K562 (cell line): Measurements from ENCODE around the gene WDR70. TPM values are rescaled to one million over a fixed set of nuclear protein-coding genes. Genes with fewer than 3 reads are reported as not detected.
A peak's percentile ranks its signal among the peaks of the same experiment; 100 is the strongest.

Experiments used
- ATF1 ChIP-seq, 2 experiments: fragments of 450-650 bp in 1 of 2; IDR thresholded peaks; 2 replicates each; pipeline ENCODE4 v1.6.1; 2016; ENCODE audit warnings: missing compliant biosample characterization in 1 of 2, missing genetic modification characterization in 1 of 2
- BRF1 ChIP-seq: IDR thresholded peaks from 3 replicates; pipeline ENCODE4 v1.6.1; 2011; ENCODE audit warnings: borderline replicate concordance, mild to moderate bottlenecking; ENCODE audit not compliant: insufficient read length; ENCODE audit errors: extremely low read depth
- CAMTA2 ChIP-seq: fragments of 250-450 bp; sonication (Bioruptor Pico); conservative IDR thresholded peaks from 2 replicates; pipeline ENCODE4 v1.5.1; 2022
- CBX1 ChIP-seq: sonication (generic); IDR thresholded peaks from 2 replicates; pipeline ENCODE4 v1.6.1; 2016; ENCODE audit warnings: antibody characterized with exemption, low read depth, mild to moderate bottlenecking
- CEBPZ ChIP-seq: fragments of 150-350 bp; IDR thresholded peaks from 2 replicates; pipeline ENCODE4 v1.6.1; 2014; ENCODE audit warnings: low read depth, mild to moderate bottlenecking, low read length, borderline replicate concordance
- CTBP1 ChIP-seq: fragments of 450-650 bp; IDR thresholded peaks from 2 replicates; pipeline ENCODE4 v1.6.1; 2016; ENCODE audit warnings: borderline replicate concordance
- E2F1 ChIP-seq: sonication (generic); formaldehyde crosslinking; IDR thresholded peaks from 2 replicates; pipeline ENCODE4 v1.8.1; 2023; ENCODE audit warnings: mild to moderate bottlenecking, missing genetic modification reagents, moderate library complexity
- HMG20B ChIP-seq: fragments of 250-450 bp; sonication (Bioruptor Pico); IDR thresholded peaks from 2 replicates; pipeline ENCODE4 v1.5.0; 2021; ENCODE audit warnings: mild to moderate bottlenecking
- MAFG ChIP-seq: fragments of 450-650 bp; conservative IDR thresholded peaks from 2 replicates; pipeline ENCODE4 v1.6.1; 2016; ENCODE audit warnings: missing genetic modification characterization, missing compliant biosample characterization
- MTF1 ChIP-seq: fragments of 250-450 bp; sonication (Bioruptor Pico); IDR thresholded peaks from 2 replicates; pipeline ENCODE4 v1.9.0; 2021; ENCODE audit warnings: moderate library complexity, mild to moderate bottlenecking, inconsistent platforms, borderline replicate concordance
- POLR2AphosphoS5 ChIP-seq: IDR thresholded peaks from 2 replicates; pipeline ENCODE4 v1.6.1; 2011; ENCODE audit warnings: mild to moderate bottlenecking, low read depth, low read length, moderate library complexity; ENCODE audit not compliant: control insufficient read depth, insufficient read depth
- PTRF ChIP-seq: fragments of 450-650 bp; IDR thresholded peaks from 2 replicates; pipeline ENCODE4 v1.6.1; 2016; ENCODE audit warnings: mild to moderate bottlenecking, missing genetic modification characterization, missing compliant biosample characterization
- SIN3B ChIP-seq: fragments of 450-650 bp; IDR thresholded peaks from 2 replicates; pipeline ENCODE4 v1.6.1; 2017; ENCODE audit warnings: low read depth, mild to moderate bottlenecking, moderate library complexity
- TAL1 ChIP-seq: fragments of 450-650 bp; IDR thresholded peaks from 2 replicates; pipeline ENCODE4 v1.6.1; 2016; ENCODE audit warnings: mild to moderate bottlenecking
- ZBTB2 ChIP-seq: fragments of 450-650 bp; IDR thresholded peaks from 2 replicates; pipeline ENCODE4 v1.6.1; 2016; ENCODE audit warnings: antibody characterized with exemption
- ZNF146 ChIP-seq: IDR thresholded peaks from one replicate; pipeline ENCODE4 v1.6.1; 2018; ENCODE audit warnings: missing compliant biosample characterization; ENCODE audit not compliant: unreplicated experiment
- ZNF57 ChIP-seq: fragments of 450-650 bp; formaldehyde crosslinking; IDR thresholded peaks from 2 replicates; pipeline ENCODE4 v1.4.0; 2020; ENCODE audit warnings: mild to moderate bottlenecking, moderate library complexity
- ZNF740 ChIP-seq, 3 experiments: fragments of 200-800 bp in 1 of 3; sonication (Bioruptor generic) in 1 of 3; sonication (generic) in 1 of 3; formaldehyde crosslinking in 1 of 3; IDR thresholded peaks; 2 replicates each; pipeline versions ENCODE4 v1.6.1 to v1.8.0; 2016 to 2022; ENCODE audit warnings: mild to moderate bottlenecking in 2 of 3, missing compliant biosample characterization in 2 of 3, missing genetic modification characterization in 2 of 3, missing genetic modification reagents in 1 of 3
- ZNF766 ChIP-seq: fragments of 200-800 bp; sonication (Bioruptor generic); conservative IDR thresholded peaks from 2 replicates; pipeline ENCODE4 v1.6.1; 2016; ENCODE audit warnings: missing genetic modification characterization, missing compliant biosample characterization
- polyA plus RNA-seq, 8 experiments: library from polyadenylated mRNA; depleted of rRNA in 4 of 8; stranded (reverse) in 5 of 8; unstranded in 3 of 8; fragments of >200 nt; fragmentation: Nextera tagmentation in 2 of 8; fragmentation: Illumina TruSeq in 1 of 8; extraction: Ambion mirVana in 2 of 8; extraction: Trizol in 1 of 8; gene quantifications; 2 replicates each; pipeline versions ENCODE4 v1.2.1 to v1.2.3, GENCODE V29; 2011 to 2014; ENCODE audit warnings: inconsistent platforms in 1 of 8, missing spikeins in 1 of 8
- total RNA-seq, 7 experiments: library from RNA; depleted of rRNA in 6 of 7; stranded (reverse); fragments of >200 nt in 6 of 7; fragmentation: Illumina TruSeq in 2 of 7; extraction: Trizol in 2 of 7; gene quantifications; 2 replicates each; pipeline versions ENCODE4 v1.2.1 to v1.2.3, GENCODE V29; 2011 to 2021; ENCODE audit warnings: low replicate concordance in 1 of 7

WDR70 gene
- total and polyA plus RNA-seq, 9 of the 15 experiments (the other 6 are each of a cell fraction or from before 2014, with no cell fraction given) = 16.8 to 46.6 (median 38.8) TPM

- TF ChIP-seq ZNF740 (CRISPR knock-in tag; IDR thresholded peaks at IDR 0.05) = no peak
- no peak for TF ChIP-seq ZNF740 (tag; IDR thresholded peaks at IDR 0.05)
- TF ChIP-seq E2F1 (CRISPR knock-in tag) = no peak
- no peak; the same call in 1 of the 2 replicates for TF ChIP-seq ZBTB2
- TF ChIP-seq POLR2AphosphoS5 = peak; percentile 89
- no peak for TF ChIP-seq ZNF57 (CRISPR knock-in tag)
- no peak for TF ChIP-seq ZNF146 (CRISPR knock-in tag)
- TF ChIP-seq CEBPZ = no peak
- no peak for TF ChIP-seq MTF1 (CRISPR knock-in tag)
- TF ChIP-seq CTBP1 = peak; percentile 82
- no peak for TF ChIP-seq BRF1
- TF ChIP-seq CBX1 = peak; percentile 25; the same call in 1 of the 2 replicates
- TF ChIP-seq ZNF766 = no peak
- TF ChIP-seq HMG20B (CRISPR knock-in tag) = no peak
- TF ChIP-seq CAMTA2 = no peak
- no peak for TF ChIP-seq SIN3B
- peak; percentile 90 for TF ChIP-seq TAL1
- TF ChIP-seq ATF1 (CRISPR knock-in tag; IDR thresholded peaks at IDR 0.05) = no peak
- TF ChIP-seq ATF1 (tag; IDR thresholded peaks at IDR 0.05) = peak; percentile 28; the same call in 1 of the 2 replicates
- 0 out of 2 replicates have a peak, but pooled peaks have one; percentile 18 for TF ChIP-seq MAFG (tag)
- TF ChIP-seq PTRF (tag) = no peak
Measured at GRCh38 chr5:37552770-37553719, 173.9 kb downstream of the WDR70 start (continued).
